NCI-H446 (cell line): ENCODE results near the gene RCCD1.

Experiments
- DNase-seq, 2 experiments: peaks; one replicate each; lab custom pipeline; 2025; lab: John Stamatoyannopoulos, UW

RCCD1 gene

GRCh38 chr15:90942354-90943120 is 12.1 kb upstream of the RCCD1 start:
- no peak for DNase-seq

- DNase-seq = no peak
Observed at GRCh38 chr15:90945091-90945490, 9.6 kb upstream of the RCCD1 start.

GRCh38 chr15:90946538-90946937 is 8.1 kb upstream of the RCCD1 start:
- no peak for DNase-seq

DNA sequence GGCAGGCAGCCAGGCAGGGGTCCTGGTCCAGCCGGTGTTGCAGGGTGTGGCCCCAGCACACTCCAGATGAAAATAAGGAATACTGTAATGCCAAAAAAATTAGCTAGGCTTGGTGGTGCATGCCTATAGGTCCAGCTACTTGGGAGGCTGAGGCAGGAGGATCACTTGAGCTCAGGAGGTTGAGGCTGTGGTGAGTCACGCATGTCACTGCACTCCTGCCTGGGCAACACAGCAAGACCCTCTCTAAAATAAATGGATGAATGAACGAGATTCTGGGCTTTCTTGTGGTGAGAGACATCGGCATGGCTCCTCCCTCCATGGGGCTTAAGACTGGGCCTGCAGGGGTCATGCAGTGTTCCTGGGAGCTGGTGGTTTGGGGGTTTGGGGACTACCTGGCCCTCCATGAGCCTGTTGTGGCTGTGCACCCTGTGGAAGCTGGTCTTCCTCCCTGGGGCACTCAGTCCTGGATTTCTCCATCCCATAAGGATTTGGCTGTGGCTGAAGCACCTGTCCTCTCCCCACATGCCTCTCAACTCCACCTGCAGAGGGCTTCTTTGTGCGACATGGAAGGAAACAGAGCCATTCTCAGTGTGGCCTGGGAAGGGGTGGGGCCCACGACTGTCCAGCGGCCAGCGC is 7.6 kb upstream of the RCCD1 start:
- no peak for DNase-seq

GRCh38 chr15:90947577-90948357 is 6.9 kb upstream of the RCCD1 start:
- DNase-seq = no peak

- no peak for DNase-seq
Observed at GRCh38 chr15:90948506-90948905, 6.2 kb upstream of the RCCD1 start.

- no peak for DNase-seq
Observed at GRCh38 chr15:90949979-90950675, 4.6 kb upstream of the RCCD1 start.

- no peak for DNase-seq
Observed at GRCh38 chr15:90950676-90951075, 4.0 kb upstream of the RCCD1 start.

DNA sequence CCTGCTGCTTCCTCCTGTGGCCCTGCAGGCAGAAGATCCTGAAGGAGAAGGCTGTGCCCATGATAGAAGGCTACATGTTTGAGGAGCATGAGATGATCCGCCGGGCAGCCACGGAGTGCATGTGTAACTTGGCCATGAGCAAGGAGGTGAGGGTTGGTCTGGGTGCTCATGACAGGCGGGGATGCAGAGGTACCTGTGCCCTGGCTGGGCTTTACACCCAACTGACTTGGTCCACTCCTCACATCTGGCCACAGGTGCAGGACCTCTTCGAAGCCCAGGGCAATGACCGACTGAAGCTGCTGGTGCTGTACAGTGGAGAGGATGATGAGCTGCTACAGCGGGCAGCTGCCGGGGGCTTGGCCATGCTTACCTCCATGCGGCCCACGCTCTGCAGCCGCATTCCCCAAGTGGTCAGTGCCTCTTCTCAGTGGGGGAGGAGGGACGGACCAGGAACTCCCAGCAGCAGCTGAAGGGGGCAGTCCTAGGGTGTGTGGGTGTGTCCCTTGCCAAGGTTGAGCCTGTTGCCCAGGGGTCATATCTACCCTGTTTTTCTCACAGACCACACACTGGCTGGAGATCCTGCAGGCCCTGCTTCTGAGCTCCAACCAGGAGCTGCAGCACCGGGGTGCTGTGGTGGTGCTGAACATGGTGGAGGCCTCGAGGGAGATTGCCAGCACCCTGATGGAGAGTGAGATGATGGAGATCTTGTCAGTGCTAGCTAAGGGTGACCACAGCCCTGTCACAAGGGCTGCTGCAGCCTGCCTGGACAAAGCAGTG is 1.6 kb upstream of the RCCD1 start:
- no peak for DNase-seq

DNA sequence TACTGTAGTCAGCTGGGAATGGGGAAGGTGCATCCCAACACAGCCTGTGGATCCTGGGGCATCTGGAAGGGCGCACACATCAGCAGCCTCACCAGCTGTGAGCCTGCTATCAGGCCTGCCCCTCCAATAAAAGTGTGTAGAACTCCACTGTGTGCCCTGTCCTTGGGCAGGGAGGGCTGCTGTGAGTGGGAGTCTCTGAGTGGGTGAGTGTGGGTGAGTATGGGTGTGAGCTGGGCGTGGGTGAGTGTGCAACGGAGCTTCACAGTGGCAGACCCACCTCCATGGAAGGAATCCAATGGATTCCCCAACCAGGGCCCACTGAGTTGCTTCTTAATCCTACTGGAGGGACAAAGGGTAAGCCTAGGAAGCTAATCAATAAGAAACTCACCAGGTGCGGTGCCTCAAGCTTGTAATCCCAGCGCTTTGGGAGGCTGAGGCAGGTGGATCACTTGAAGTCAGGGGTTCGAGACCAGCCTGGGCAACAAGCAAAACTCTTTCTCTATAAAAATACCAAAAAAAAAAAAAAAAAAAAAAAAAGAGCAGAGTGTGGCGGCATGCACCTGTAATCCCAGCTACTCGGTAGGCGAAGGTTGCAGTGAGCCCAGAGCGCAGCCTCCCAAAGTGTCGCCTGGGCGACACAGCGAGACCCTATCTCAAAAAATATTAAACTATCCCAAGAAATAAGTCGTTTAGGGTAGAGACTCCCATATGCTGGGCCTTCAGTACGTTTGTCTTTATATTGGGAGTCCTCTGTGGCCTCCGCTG is 555 bp upstream of the RCCD1 start:
- DNase-seq = no peak

DNA sequence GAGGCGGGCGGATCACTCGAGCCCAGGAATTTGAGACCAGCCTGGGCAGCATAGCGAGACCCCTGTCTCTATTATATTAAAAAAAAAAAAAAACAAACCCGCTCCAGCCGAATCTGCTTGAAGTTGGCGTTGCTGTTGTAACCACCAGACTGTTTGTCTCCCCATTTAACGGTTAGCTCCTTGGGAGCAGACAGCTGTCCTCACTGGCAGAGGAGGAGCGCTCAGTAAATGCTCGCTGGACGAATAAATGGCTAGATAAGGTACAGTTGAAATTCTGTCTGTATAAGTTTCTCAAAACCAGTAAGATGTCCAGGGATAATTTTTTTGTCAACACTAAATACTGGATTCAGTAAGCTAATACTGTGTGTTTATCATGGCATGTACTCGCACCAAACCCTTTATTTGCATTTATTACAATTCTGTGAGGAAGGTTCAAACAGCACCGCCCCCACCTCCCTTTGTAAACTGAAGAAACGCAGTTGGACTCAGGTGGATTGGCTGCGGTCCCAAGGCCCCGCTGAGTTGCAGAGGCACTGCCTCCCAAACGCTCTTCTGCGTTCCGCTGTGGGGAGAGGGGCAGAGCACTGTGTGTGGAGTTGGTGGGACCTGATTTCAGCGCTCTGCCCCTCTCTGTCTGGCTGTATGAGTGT is 1.1 kb downstream of the RCCD1 start:
- DNase-seq = no peak

DNA sequence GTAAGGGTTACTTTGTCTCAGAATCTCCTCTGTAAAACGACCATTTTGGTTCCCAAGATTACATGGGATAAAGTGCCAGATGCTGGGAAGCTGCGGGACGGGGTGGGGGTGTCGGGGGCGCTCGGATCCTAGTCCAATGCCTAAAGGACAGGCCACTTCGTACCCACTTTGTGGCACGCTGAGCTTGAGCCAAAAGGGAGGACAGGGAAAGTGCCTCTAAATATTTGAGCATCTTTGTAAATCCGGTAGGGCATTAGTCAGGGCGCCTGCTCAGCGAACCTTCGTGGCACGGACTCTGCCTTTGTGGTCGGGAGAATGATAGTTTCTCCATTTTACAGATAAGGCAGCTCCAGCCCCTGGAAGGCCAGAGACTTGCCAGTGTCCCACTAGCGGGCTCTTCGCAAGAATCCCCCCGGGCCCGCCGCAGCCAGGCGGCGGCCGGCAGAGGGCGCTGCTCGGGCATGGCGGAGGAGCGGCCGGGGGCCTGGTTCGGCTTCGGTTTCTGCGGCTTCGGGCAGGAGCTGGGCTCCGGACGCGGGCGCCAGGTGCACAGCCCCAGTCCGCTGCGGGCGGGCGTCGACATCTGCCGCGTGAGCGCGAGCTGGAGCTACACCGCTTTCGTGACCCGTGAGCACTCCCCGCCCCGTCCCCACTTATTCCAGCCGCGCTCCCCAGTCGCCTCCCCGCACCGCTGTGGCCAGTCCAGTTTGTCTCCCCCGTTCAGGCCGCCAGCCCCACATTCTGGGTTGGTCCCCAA is 1.8 kb downstream of the RCCD1 start:
- DNase-seq = no peak

DNA sequence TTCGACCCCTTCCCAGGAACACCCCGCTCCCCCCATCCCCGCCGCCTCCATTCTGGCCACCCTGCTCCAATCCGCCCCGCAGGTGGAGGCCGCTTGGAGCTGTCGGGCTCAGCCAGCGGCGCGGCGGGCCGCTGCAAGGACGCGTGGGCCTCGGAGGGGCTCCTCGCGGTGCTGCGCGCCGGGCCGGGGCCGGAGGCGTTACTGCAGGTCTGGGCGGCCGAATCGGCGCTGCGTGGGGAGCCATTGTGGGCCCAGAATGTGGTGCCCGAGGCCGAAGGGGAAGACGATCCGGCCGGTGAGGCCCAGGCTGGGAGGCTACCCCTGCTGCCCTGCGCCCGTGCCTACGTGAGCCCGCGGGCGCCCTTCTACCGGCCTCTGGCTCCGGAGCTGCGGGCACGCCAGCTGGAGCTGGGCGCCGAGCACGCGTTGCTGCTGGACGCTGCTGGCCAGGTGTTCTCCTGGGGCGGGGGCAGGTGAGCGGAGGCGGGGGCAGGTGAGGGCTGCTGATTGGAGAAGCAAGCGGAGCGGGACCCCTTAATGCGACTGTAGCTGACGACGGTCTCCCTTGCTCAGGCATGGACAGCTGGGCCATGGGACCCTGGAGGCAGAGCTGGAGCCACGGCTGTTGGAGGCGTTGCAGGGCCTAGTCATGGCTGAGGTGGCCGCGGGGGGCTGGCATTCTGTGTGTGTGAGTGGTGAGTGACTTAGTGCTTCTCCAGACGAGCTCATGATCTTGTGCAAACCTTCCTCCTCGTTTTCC is 2.5 kb downstream of the RCCD1 start:
- DNase-seq = no peak

- no peak for DNase-seq
Observed at GRCh38 chr15:90957791-90958190, 3.1 kb downstream of the RCCD1 start.

GRCh38 chr15:90959028-90959595 is 4.4 kb downstream of the RCCD1 start:
- DNase-seq = no peak

- peak; percentile 69 to 73 for DNase-seq
Observed at GRCh38 chr15:90959894-90960293, 5.2 kb downstream of the RCCD1 start.

DNA sequence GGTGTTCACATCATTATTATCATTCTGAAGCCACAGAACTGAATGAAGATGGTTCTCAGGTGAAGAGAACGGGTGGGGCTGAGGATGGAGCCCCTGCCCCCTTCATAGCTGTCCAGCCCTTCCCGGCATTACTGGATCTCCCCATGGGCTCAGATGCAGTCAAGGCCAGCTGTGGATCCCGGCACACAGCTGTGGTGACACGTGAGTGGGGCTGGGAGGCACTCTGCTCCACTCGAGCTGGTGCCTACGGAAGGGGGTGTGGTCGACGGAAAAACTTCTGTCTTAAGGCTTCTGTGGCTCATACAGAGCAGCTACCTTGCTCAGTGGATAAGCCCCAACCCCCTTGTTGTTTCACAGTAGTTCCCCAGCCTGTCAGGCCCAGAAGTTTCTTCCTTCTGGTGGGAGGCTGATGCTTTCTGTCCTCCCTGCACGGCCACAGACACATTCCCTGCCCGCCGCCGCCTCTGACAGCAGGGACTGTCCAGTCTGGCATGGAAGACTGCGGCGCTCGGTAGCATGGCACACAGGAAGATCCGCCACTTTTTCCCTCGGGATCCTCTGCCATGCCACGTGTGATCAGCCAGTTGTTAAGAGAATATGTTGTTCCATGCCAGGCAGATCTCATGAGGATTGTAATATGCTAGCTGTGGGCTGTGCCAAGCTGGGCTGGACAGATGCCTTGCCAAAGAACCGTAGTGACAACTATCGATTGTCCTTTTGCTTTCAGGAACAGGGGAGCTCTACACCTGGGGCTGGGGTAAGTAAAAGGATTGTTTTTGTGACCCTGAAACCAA is 5.8 kb downstream of the RCCD1 start:
- peak in 1 of 2 experiments; percentile 39 for DNase-seq

DNA sequence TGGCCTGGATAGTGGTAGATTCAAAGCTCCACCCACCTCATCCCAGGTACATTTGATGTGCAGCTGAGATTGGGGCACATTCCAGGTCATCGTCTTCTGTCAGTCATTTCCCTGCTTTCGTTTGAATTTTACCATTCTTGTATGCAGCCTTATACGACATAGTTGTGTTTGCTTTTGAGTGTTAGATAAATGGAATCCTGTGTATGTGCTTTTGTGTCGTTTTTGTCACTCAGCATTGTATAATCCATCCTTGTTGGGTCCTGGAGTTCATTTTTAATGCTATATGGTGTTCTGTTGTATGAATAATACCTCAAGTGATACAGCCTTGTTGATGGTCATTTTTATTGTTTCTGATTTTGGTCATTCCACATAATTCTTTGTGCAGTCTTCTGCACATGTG is 7.3 kb downstream of the RCCD1 start:
- no peak for DNase-seq
